ENCODE measurements around the gene CHST3.

The CHST3 gene

GRCh38 chr10:72059843-72060822 is 95.9 kb downstream of the CHST3 start:
- H3K27ac ChIP-seq, result no peak overlapping the region
- TF ChIP-seq CTCF (conservative IDR thresholded peaks at IDR 0.05), result no peak

- no peak overlapping the region for H3K27ac ChIP-seq
- no peak for TF ChIP-seq CTCF (conservative IDR thresholded peaks at IDR 0.05)
These were observed 97.3 kb downstream of the CHST3 start for GRCh38 chr10:72061491-72061890.

GRCh38 chr10:72061930-72062329 is 97.7 kb downstream of the CHST3 start:
- TF ChIP-seq CTCF (conservative IDR thresholded peaks at IDR 0.05), result no peak
- H3K27ac ChIP-seq, result no peak overlapping the region

DNA sequence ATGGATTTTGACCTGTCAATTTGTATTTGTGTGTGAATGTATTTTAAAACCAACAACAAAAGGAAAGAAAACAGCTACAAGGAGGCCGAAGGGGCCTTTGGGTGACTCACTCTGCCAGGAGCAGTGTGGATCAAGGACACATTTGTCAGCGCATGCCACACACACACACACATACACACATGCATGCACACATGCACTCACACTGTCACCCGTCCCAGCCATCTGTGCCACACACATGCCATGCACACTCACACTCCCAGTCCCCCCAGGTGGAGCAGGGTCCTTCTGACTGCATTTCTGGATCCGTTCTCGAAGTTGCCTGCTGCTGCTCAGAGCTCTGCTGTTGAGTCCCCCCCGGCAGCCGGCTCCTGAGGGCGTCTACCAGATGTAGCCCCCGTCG is 98.2 kb downstream of the CHST3 start:
- H3K27ac ChIP-seq, result no peak overlapping the region

More for the DNA sequence above, 98.2 kb downstream of the CHST3 start:
- TF ChIP-seq CTCF (conservative IDR thresholded peaks at IDR 0.05), result no peak

Measured in VCaP (cell line).